CD4-positive, alpha-beta T cell treated with Interleukin-6 for 4 hours (primary cell): ENCODE results near the gene IL3.

ENCODE experiments used
- DNase-seq: peaks from one replicate; pipeline ENCODE4 v3.0.0-alpha.2; 2020; ENCODE audit warnings: mixed read lengths

The IL3 gene

GRCh38 chr5:132057498-132058255 is 2.8 kb upstream of the IL3 start:
- DNase-seq: no peak

DNA sequence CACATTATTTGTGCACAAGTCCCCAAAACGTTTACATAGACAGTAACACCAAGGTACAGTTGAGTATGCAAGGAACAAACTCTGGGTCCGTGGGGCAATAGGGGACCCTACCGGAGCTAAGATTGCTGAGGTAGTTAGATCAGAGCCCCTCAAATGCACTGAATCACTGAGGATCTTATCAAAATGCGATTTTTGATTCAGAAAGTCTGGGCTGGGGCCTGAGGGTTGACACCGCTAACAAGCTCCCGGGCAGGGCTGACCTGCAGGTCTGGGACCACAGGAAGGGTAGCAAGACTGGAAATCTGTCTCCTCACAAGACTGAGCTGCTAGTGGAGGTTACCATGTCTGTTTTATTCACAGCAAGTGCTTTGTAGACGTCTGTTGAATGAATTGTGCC is 1.8 kb upstream of the IL3 start:
- DNase-seq: no peak

GRCh38 chr5:132059043-132059695 is 1.3 kb upstream of the IL3 start:
- peak; percentile 53 for DNase-seq

DNA sequence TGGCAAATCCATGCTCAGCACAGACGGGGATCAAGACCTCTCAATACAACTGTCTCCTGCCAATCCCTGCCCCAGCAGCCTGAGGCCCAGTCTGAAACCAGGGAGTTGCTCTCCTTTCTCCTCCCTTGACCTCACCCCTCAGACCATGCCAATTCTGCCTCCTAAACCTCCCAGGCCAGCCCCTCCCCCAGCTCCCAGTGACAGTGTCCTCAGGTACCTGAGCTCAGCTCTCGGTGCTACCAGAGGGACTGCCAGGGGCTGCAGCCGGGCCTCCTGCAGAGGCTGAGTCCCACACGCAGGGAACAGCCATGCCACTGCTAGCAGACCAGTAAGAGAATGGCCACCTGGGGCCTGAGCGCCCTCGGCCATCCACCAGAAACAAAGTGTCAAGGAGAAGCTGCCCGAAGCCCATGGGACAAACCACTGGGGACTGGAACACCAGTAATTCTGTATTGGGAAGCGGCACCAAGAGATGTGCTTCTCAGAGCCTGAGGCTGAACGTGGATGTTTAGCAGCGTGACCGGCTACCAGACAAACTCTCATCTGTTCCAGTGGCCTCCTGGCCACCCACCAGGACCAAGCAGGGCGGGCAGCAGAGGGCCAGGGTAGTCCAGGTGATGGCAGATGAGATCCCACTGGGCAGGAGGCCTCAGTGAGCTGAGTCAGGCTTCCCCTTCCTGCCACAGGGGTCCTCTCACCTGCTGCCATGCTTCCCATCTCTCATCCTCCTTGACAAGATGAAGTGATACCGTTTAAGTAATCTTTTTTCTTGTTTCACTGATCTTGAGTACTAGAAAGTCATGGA is 557 bp upstream of the IL3 start:
- DNase-seq: no peak

- DNase-seq: peak; percentile 81
These were observed 2.8 kb downstream of the IL3 start for GRCh38 chr5:132063090-132063911.

GRCh38 chr5:132064140-132064539 is 3.7 kb downstream of the IL3 start:
- no peak for DNase-seq

- DNase-seq: peak; percentile 81
These were observed 4.4 kb downstream of the IL3 start for GRCh38 chr5:132064738-132065331.

- peak; percentile 61 for DNase-seq
These were observed 5.0 kb downstream of the IL3 start for GRCh38 chr5:132065351-132065937.

GRCh38 chr5:132065951-132066701 is 5.7 kb downstream of the IL3 start:
- no peak for DNase-seq

DNA sequence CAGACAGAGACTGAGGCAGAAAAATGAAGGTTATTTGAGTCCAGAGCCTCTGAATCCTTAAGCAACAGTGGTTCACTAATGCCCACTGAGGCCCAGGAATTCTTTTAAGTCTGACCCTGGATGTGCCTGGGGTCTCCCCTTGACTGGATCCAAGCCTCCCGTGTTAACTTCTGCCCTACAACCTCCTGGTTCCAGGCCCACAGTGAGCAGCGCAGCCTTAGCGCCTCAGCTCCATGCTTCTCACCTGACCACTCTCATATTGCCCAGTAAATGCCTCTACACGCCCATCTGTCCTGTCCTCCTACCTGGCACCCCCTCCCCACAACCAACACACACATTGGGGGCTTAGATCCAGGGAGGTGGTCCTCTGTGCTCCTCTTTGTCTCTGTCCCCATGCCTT is 6.4 kb downstream of the IL3 start:
- no peak for DNase-seq

GRCh38 chr5:132067451-132067850 is 7.0 kb downstream of the IL3 start:
- no peak for DNase-seq

DNA sequence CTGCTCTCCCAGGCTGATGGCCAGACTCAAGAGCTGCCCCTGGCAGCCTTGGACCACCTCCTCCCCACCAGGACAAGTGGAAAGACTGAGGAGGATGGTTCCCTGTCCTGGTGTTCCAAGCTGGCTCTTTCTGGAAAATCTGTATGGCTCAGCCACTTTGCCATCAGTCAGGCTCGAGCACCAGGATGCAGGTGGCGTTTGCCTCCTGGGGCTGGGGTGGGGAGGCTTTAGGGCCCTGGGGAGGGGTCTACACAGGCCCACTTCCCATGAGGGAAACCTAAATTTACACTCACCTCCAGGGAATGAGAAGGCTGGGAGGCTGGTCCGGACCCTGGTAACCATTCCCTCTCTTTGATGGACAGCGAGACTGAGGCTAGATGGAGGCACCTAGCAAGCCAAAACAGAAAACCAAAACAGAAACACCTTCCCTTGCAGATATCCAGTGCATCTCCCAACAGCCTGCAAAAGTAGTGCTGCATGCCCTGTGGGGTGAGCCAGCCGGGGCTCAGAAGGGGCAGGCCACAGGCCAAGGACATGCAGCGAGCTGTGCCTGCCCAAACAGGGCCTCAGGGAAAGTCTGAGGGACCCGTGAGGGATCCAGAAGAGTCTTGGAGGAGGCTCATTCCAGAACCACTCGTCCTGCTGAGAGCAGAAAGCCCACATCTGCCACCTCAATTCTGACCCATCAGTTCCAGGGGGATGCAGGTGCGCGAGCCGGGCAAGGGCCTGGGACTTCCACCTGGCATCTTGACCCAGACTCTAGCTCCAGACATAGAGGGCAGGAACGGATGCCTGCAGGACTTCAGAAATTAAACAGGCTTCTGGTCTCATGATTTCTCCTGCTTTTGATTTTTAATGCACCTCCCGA is 7.7 kb downstream of the IL3 start:
- DNase-seq: no peak

DNA sequence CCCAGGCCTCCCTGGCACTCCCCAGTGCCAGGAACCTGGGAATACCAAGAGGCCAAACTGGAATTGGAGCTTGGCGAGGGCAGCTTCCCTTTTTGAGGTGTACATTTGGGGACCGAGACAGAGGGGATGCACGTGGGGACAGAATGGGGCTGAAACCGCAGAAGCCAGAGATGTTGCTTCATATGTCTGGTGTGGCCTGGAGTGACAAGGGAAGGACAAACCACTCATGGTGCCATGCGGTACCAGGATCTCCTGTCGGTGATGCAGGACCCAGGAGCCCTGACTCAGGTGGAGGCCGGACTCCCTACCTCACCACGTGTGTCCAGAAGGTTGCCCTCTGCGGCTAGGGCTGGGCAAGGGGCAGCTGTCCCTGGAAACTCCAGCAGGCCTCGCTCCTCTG is 9.1 kb downstream of the IL3 start:
- no peak for DNase-seq

DNA sequence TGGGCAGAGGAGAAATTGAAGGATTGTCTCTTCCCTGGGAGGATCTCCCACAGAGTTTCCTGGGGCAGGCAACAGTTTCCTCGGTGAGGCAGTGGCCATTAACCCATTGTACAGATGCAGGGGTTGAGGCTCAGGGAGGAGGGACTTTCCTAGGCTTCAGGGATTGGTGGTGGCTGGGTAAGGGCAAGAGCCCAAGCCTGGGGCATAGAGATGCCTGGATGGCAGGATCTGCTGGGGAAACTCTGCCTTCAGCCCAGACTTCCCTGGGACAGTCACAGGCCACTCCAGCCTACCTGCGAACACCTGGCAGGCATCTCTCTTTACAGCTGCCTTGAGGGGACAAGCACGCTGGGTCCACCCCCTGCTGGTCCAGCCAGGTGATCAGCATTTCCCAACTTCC is 9.5 kb downstream of the IL3 start:
- no peak for DNase-seq

- DNase-seq: no peak
These were observed 10.2 kb downstream of the IL3 start for GRCh38 chr5:132070460-132071337.

DNA sequence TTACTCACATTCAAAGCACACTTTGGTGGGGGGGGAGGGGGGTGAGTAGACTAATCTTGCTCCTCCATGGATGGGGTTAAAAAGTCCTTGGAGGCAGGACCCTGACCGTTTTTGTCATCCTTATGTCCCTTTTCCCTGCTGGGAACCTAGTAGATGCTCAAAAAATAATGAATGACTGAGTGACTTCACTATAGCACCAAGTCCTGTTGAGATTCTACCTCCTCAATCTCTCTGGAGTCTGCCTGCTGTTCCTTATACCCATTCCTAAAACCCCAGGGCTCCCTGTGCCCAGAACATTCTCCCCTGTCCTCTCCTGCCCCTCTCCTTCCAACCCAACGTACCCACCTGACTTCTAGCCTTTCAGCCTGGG is 10.9 kb downstream of the IL3 start:
- no peak for DNase-seq

- DNase-seq: no peak
These were observed 11.6 kb downstream of the IL3 start for GRCh38 chr5:132072070-132072469.

DNA sequence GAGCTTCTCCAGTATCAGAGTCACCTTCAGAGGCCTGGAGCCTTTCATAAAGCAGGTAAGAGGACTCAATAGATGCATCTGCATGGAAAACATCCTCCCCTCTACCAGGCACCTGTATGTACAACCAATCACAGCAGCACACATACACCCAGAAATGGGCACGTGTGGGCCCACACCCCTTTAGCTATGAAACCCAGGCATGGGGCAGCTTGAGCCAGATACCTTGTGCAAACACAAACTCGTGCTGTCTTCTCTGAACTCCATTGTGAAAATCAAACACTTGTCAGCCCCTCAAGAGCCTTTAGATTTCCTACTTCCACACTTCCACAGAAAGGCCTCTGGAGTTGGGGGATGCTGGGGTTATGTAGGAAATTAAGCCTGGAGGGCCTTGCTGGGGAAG is 12.1 kb downstream of the IL3 start:
- no peak for DNase-seq
